ENCODE data around the gene RNF220.

DNA sequence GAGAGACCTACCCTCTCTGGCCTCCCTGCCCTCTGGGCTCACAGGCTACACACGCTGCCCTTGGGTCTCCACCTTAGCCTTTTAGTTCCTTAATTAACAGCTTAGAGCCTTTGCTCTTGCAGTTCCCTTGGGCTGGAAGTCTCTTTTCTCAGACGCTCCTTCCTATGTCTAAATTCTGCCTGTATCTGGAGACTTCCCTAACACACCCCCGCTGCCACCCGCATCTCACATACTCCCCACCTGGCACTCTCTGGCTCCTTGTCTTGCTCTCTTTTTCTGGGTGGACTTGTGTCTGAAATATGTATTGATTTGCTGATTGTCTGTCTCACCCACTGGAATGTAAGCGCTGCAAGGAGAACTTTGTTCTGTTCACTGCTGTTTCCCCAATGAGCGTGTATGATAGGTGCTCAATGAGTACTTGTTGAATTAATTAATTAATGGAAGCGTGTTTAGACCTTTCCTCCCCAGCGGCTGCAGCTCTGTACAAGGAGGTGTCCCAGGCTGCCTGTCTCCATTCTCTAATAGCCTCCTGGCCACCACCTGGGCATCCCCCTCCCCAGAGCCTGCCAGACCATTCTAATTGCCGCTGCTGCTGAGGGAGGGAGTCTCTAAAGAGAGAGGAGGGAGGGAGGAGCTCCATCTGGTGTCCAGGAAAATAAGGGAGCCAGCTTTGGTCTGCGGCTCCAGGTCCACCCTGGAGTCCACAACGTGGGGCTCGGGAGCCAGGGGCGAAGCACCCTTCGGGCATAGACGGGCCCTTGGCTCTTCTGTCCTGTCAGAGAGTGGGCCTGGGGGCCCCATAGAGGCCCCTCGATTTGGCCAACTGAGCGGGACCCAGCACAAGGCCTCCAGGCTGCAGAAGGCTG lies 95.4 kb downstream of the RNF220 start:
- TF ChIP-seq, protein P1, sequence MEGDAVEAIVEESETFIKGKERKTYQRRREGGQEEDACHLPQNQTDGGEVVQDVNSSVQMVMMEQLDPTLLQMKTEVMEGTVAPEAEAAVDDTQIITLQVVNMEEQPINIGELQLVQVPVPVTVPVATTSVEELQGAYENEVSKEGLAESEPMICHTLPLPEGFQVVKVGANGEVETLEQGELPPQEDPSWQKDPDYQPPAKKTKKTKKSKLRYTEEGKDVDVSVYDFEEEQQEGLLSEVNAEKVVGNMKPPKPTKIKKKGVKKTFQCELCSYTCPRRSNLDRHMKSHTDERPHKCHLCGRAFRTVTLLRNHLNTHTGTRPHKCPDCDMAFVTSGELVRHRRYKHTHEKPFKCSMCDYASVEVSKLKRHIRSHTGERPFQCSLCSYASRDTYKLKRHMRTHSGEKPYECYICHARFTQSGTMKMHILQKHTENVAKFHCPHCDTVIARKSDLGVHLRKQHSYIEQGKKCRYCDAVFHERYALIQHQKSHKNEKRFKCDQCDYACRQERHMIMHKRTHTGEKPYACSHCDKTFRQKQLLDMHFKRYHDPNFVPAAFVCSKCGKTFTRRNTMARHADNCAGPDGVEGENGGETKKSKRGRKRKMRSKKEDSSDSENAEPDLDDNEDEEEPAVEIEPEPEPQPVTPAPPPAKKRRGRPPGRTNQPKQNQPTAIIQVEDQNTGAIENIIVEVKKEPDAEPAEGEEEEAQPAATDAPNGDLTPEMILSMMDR (IDR thresholded peaks at IDR 0.05), result peak in 1 of 6 experiments; percentile 26
- TF ChIP-seq POLR2A (IDR thresholded peaks at IDR 0.05) (no peak), EP300 (IDR thresholded peaks at IDR 0.05) (no peak), POLR2AphosphoS5 (IDR thresholded peaks at IDR 0.05) (no peak)
